GM12878 (cell line): ENCODE data around the gene ADAMTS13. TPM values are rescaled to one million over a fixed set of nuclear protein-coding genes. Genes with fewer than 3 reads are reported as not detected.

ENCODE experiments used
- ATAC-seq: fragments of 200-7000 bp; cut with Tn5 transposase; 3 replicates; pipeline ENCODE4 v1.9.1; 2020; ENCODE audit warnings: mild to moderate bottlenecking, moderate library complexity
- BruUV-seq: library from RNA; stranded (reverse); fragments of 400-500 nt; replicated peaks from 2 replicates; lab custom pipeline; 2021; lab: Mats Ljungman, UMichigan
- CTCF ChIA-PET: fragments of 300-600 bp; sonication (Branson Sonifier 250); formaldehyde crosslinking; extraction: SDS; loops from one replicate; lab custom pipeline; 2021; ENCODE audit warnings: inconsistent platforms; lab: Yijun Ruan, JAX
- POLR2A ChIA-PET: fragments of 350-600 bp; formaldehyde crosslinking; extraction: SDS; loops from one replicate; lab custom pipeline; 2021; ENCODE audit warnings: inconsistent platforms; lab: Charles Lee
- RAD21 ChIA-PET: fragments of 300-600 bp; sonication (Branson Sonifier 250); formaldehyde crosslinking; loops from one replicate; lab custom pipeline; 2023; ENCODE audit warnings: antibody characterized with exemption; ENCODE audit not compliant: unreplicated experiment; lab: Charles Lee
- SMC1A ChIA-PET: fragments of 300-600 bp; sonication (Branson Sonifier 250); formaldehyde crosslinking; loops from one replicate; lab custom pipeline; 2023; ENCODE audit not compliant: unreplicated experiment, uncharacterized antibody; lab: Charles Lee
- DNase-seq: peaks from one replicate; pipeline ENCODE4 v3.0.0-alpha.2; 2011; ENCODE audit warnings: low read depth, low spot score
- FAIRE-seq: peaks from 3 replicates; lab custom pipeline; 2011; peaks lifted over from hg19 to GRCh38; lab: Jason Lieb, UNC
- H2AFZ ChIP-seq: 2 replicates; pipeline ENCODE4 v1.6.0; 2011; ENCODE audit warnings: low read depth, low read length, control low read depth; ENCODE audit not compliant: control insufficient read depth
- H3K27ac ChIP-seq: 2 replicates; pipeline ENCODE4 v1.5.1; 2011; ENCODE audit warnings: control low read depth; ENCODE audit not compliant: control insufficient read depth, insufficient read depth
- H3K27me3 ChIP-seq, 2 experiments: replicated peaks in 1 of 2; 2 replicates each; pipeline versions ENCODE4 v1.6.0 to v1.6.1; 2011; ENCODE audit warnings: low read length in 1 of 2; ENCODE audit not compliant: control insufficient read depth in 2 of 2, insufficient read depth in 2 of 2
- H3K36me3 ChIP-seq, 2 experiments: 2 replicates each; pipeline ENCODE4 v1.5.1; 2011; ENCODE audit warnings: low read length in 1 of 2; ENCODE audit not compliant: control insufficient read depth in 2 of 2, insufficient read depth in 2 of 2
- H3K4me1 ChIP-seq: 2 replicates; pipeline ENCODE4 v1.6.1; 2011; ENCODE audit warnings: mild to moderate bottlenecking, low read length, moderate library complexity, mixed read lengths; ENCODE audit not compliant: control insufficient read depth, insufficient read depth
- H3K4me2 ChIP-seq: 2 replicates; pipeline ENCODE4 v1.6.0; 2011; ENCODE audit warnings: control low read depth; ENCODE audit not compliant: control insufficient read depth, insufficient read depth
- H3K4me3 ChIP-seq: fragments of 200-600 bp; sonication (generic); 2 replicates; pipeline ENCODE4 v1.5.1; 2016
- H3K79me2 ChIP-seq: 2 replicates; pipeline ENCODE4 v1.6.0; 2011; ENCODE audit warnings: low read length; ENCODE audit not compliant: control insufficient read depth, insufficient read depth
- H3K9ac ChIP-seq: 2 replicates; pipeline ENCODE4 v1.8.0; 2011; ENCODE audit warnings: low read length, control low read depth, mixed read lengths; ENCODE audit not compliant: control insufficient read depth, insufficient read depth
- H3K9me3 ChIP-seq: replicated peaks from 3 replicates; pipeline ENCODE4 v1.5.1; 2011; ENCODE audit warnings: mild to moderate bottlenecking, low read length; ENCODE audit not compliant: control insufficient read depth, insufficient read depth
- H4K20me1 ChIP-seq: 2 replicates; pipeline ENCODE4 v1.6.0; 2011; ENCODE audit not compliant: control insufficient read depth, insufficient read depth
- DPF2 ChIP-seq: fragments of 450-650 bp; IDR thresholded peaks from 2 replicates; pipeline ENCODE4 v1.6.1; 2017; ENCODE audit warnings: mild to moderate bottlenecking
- FOS ChIP-seq: IDR thresholded peaks from 3 replicates; pipeline ENCODE4 v1.6.1; 2011; ENCODE audit warnings: borderline replicate concordance; ENCODE audit not compliant: insufficient read length; ENCODE audit errors: extremely low read depth
- GABPA ChIP-seq: IDR thresholded peaks from 2 replicates; pipeline ENCODE4 v1.6.1; 2014; ENCODE audit warnings: antibody characterized with exemption, low read depth, mild to moderate bottlenecking, inconsistent platforms
- IKZF2 ChIP-seq, 2 experiments: fragments of 450-650 bp; IDR thresholded peaks; 2 replicates each; pipeline ENCODE4 v1.6.1; 2017; ENCODE audit warnings: mild to moderate bottlenecking in 2 of 2, moderate library complexity in 2 of 2
- JUND ChIP-seq: IDR thresholded peaks from 2 replicates; pipeline ENCODE4 v1.6.1; 2012; ENCODE audit warnings: low read depth, mild to moderate bottlenecking, low read length, improper control_type of control experiment, moderate library complexity
- NFIC ChIP-seq: IDR thresholded peaks from 2 replicates; pipeline ENCODE4 v1.6.1; 2012; ENCODE audit warnings: low read depth, mild to moderate bottlenecking, inconsistent platforms, low read length, moderate library complexity
- NR2C2 ChIP-seq: IDR thresholded peaks from 2 replicates; pipeline ENCODE4 v1.6.1; 2011; ENCODE audit warnings: borderline replicate concordance, low read depth; ENCODE audit not compliant: control insufficient read depth, insufficient read length
- ZNF207 ChIP-seq: fragments of 450-650 bp; IDR thresholded peaks from 2 replicates; pipeline ENCODE4 v1.6.1; 2014; ENCODE audit warnings: antibody characterized with exemption, mild to moderate bottlenecking, borderline replicate concordance
- ZZZ3 ChIP-seq: IDR thresholded peaks from 2 replicates; pipeline ENCODE4 v1.6.1; 2011; ENCODE audit warnings: low read depth; ENCODE audit not compliant: control insufficient read depth, insufficient read length
- WGBS: methylation state at CpG from one replicate; pipeline ENCODE4 v1.1.6; 2016; ENCODE audit warnings: low lambda C conversion rate; ENCODE audit not compliant: insufficient replicate concordance, insufficient coverage; ENCODE audit errors: missing lambda C conversion rate; 5-methylcytosine and 5-hydroxymethylcytosine counted together
- in situ Hi-C: fragments of 300-500 bp; cut with MboI; formaldehyde crosslinking; loops from 9 replicates; pipeline ENCODE4 v1.14.3; 2018; ENCODE audit warnings: mixed read lengths
- intact Hi-C: fragments of 100-400 bp; cut with micrococcal nuclease; formaldehyde crosslinking; loops from one replicate; pipeline ENCODE4 v1.14.2; 2022; ENCODE audit not compliant: unreplicated experiment
- polyA plus RNA-seq, 11 experiments: library from polyadenylated mRNA; depleted of rRNA in 4 of 11; unstranded in 6 of 11; stranded (reverse) in 5 of 11; fragments of >200 nt; fragmentation: Nextera tagmentation in 4 of 11; fragmentation: Illumina TruSeq in 1 of 11; extraction: Ambion mirVana in 4 of 11; extraction: Trizol in 1 of 11; gene quantifications; 1 replicate in 1 of 11; 2 replicates in 10 of 11; pipeline versions ENCODE4 v1.2.1 to v1.2.3, GENCODE V29; 2011 to 2016; ENCODE audit warnings: inconsistent platforms in 2 of 11, missing spikeins in 2 of 11, low read depth in 1 of 11
- total RNA-seq, 4 experiments: library from RNA; depleted of rRNA in 3 of 4; stranded (reverse); fragments of >200 nt in 3 of 4; fragmentation: Illumina TruSeq in 1 of 4; extraction: Trizol in 1 of 4; gene quantifications; 2 replicates each; pipeline versions ENCODE4 v1.2.1 to v1.2.3, GENCODE V29; 2013 to 2021
- TF ChIP-seq, protein P1 (sequence below): fragments of 150-350 bp; IDR thresholded peaks from 2 replicates; pipeline ENCODE4 v1.6.1; 2014; ENCODE audit warnings: mild to moderate bottlenecking, low read depth, low read length
- TF ChIP-seq, protein P2 (sequence below): IDR thresholded peaks from 2 replicates; pipeline ENCODE4 v1.6.1; 2012; ENCODE audit warnings: improper control_type of control experiment, low read depth, low read length; ENCODE audit not compliant: insufficient replicate concordance
- TF ChIP-seq, protein P3 (sequence below): IDR thresholded peaks from 2 replicates; pipeline ENCODE4 v1.6.1; 2011; ENCODE audit warnings: mild to moderate bottlenecking, low read depth, low read length, moderate library complexity; ENCODE audit not compliant: insufficient replicate concordance

ADAMTS13 gene
- total and polyA plus RNA-seq, 10 of the 15 experiments (the other 5 are each of a cell fraction or from before 2014, with no cell fraction given), result 0.08 to 2.4 (median 0.28) TPM

DNA sequence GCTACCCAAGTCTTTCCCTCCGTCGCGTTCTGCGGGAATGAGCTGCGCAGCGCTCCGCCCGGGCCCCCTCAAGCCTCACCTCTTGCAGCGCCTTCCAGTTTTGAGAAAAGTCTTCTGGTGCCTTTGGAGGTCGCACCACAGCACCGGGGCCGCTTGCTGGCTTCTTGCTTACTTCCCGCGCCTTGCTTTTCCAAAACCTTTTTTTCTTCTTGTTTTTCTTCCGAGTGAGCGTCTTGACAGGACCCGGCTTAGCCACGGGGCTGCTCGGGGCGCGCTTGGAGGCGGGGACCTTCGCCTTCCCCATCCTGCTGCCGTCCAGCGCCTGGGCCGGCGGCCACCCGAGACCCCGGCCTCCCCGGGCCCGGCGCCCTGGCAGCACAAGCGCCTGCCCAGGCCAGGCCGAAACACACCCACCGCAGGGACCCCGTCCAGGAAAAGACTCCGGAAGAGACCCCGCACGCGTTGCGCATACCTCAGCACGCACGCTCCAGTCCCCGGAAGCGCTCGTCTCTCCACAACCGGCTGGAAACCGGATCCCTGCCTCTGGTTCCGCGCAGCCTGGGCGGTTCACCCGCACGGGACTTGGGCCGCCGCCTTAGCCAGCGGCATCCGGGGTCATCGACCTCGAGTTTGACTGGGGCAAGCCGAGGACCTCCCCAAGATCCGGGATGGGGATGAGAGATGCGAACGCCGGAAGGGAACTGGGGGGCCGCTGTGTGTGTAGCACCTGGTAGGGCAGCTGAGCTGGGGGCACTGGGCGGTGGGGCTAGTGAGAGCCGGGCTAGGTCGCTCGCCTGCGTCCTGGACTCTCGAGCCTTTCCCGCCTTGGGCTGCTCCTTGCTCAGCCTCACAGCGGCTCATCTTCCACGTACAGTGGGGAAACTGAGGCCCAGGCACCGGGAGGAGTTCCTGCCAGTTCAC lies 4.4 kb upstream of the ADAMTS13 start, which contains the start of gene REXO4:
TSS of gene REXO4 (minus strand) at position 470 of the 921 bp plus-strand sequence. CDS start at position 304, 166 bp downstream.
- Histone ChIP-seq H3K27ac (peak within 1 kb of the TSS; percentile 90), H3K36me3 (peaks cover 9% of the 10 kb centered on the region in 2 experiments; a peak in 3 of 4 replicates), H3K79me2 (peaks cover 43% of the 10 kb centered on the region), H3K27me3 (no peaks in the 10 kb centered on the region), H3K9me3 (no peaks in the 10 kb centered on the region; the same call in 1 of the 3 replicates), H3K9ac (peak within 1 kb of the TSS; percentile 80), H3K4me1 (peaks cover 51% of the 10 kb centered on the region), H3K4me3 (peak within 1 kb of the TSS; percentile 89), H4K20me1 (no peaks in the 10 kb centered on the region), H3K4me2 (peak within 1 kb of the TSS; percentile 99), H2AFZ (peak within 1 kb of the TSS; percentile 63)
- peak; percentile 73 for DNase-seq
- peak; percentile 74 for ATAC-seq
- intact Hi-C loops, result loop anchor here (5.0 kb wide), 2 partner anchors 40 to 60 kb away; partner anchors contain the start of genes SLC2A6, STKLD1 and SURF4
- in situ Hi-C loops, result no loop called here
- SMC1A ChIA-PET, result interaction anchor here (0.9 to 1.5 kb wide), 2 partner anchors 59 to 60 kb away, joined by 3 read pairs; no protein-coding TSS in a partner anchor
- POLR2A ChIA-PET, result interaction anchor here (0.6 to 2.2 kb wide), 5 partner anchors 13 to 645 kb away, joined by 3 to 7 read pairs (median 3); partner anchors contain the start of genes CACFD1 and SLC2A6
- CTCF ChIA-PET, result interaction anchor here (1.2 to 2.8 kb wide), 3 partner anchors 10 to 232 kb away, joined by 3 to 12 read pairs (median 4); no protein-coding TSS in a partner anchor
- TSS peak; percentile 76 for BruUV-seq
- FAIRE-seq, result peak; percentile 49
- RAD21 ChIA-PET, result interaction anchor here (0.6 kb wide), 1 partner anchor 61 kb away, joined by 3 read pairs; the partner anchor contains the start of genes SURF1 and SURF2
- 1% methylated on average over 75 of the region's 75 CpGs for WGBS
- TF ChIP-seq, protein P1, sequence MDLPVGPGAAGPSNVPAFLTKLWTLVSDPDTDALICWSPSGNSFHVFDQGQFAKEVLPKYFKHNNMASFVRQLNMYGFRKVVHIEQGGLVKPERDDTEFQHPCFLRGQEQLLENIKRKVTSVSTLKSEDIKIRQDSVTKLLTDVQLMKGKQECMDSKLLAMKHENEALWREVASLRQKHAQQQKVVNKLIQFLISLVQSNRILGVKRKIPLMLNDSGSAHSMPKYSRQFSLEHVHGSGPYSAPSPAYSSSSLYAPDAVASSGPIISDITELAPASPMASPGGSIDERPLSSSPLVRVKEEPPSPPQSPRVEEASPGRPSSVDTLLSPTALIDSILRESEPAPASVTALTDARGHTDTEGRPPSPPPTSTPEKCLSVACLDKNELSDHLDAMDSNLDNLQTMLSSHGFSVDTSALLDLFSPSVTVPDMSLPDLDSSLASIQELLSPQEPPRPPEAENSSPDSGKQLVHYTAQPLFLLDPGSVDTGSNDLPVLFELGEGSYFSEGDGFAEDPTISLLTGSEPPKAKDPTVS, result no peak
- TF ChIP-seq FOS (no peak), ZZZ3 (peak; percentile 34), IKZF2 (IDR thresholded peaks at IDR 0.05) (peak; percentile 78 to 86), JUND (no peak), NR2C2 (no peak), ZNF207 (peak; percentile 99), DPF2 (peak; percentile 93), GABPA (peak; percentile 97), NFIC (no peak)
- TF ChIP-seq, protein P2, sequence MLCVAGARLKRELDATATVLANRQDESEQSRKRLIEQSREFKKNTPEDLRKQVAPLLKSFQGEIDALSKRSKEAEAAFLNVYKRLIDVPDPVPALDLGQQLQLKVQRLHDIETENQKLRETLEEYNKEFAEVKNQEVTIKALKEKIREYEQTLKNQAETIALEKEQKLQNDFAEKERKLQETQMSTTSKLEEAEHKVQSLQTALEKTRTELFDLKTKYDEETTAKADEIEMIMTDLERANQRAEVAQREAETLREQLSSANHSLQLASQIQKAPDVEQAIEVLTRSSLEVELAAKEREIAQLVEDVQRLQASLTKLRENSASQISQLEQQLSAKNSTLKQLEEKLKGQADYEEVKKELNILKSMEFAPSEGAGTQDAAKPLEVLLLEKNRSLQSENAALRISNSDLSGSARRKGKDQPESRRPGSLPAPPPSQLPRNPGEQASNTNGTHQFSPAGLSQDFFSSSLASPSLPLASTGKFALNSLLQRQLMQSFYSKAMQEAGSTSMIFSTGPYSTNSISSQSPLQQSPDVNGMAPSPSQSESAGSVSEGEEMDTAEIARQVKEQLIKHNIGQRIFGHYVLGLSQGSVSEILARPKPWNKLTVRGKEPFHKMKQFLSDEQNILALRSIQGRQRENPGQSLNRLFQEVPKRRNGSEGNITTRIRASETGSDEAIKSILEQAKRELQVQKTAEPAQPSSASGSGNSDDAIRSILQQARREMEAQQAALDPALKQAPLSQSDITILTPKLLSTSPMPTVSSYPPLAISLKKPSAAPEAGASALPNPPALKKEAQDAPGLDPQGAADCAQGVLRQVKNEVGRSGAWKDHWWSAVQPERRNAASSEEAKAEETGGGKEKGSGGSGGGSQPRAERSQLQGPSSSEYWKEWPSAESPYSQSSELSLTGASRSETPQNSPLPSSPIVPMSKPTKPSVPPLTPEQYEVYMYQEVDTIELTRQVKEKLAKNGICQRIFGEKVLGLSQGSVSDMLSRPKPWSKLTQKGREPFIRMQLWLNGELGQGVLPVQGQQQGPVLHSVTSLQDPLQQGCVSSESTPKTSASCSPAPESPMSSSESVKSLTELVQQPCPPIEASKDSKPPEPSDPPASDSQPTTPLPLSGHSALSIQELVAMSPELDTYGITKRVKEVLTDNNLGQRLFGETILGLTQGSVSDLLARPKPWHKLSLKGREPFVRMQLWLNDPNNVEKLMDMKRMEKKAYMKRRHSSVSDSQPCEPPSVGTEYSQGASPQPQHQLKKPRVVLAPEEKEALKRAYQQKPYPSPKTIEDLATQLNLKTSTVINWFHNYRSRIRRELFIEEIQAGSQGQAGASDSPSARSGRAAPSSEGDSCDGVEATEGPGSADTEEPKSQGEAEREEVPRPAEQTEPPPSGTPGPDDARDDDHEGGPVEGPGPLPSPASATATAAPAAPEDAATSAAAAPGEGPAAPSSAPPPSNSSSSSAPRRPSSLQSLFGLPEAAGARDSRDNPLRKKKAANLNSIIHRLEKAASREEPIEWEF, result no peak
- TF ChIP-seq, protein P3, sequence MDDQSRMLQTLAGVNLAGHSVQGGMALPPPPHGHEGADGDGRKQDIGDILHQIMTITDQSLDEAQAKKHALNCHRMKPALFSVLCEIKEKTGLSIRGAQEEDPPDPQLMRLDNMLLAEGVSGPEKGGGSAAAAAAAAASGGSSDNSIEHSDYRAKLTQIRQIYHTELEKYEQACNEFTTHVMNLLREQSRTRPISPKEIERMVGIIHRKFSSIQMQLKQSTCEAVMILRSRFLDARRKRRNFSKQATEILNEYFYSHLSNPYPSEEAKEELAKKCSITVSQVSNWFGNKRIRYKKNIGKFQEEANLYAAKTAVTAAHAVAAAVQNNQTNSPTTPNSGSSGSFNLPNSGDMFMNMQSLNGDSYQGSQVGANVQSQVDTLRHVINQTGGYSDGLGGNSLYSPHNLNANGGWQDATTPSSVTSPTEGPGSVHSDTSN, result no peak
